Measurements from ENCODE around the gene OCA2.

DNA sequence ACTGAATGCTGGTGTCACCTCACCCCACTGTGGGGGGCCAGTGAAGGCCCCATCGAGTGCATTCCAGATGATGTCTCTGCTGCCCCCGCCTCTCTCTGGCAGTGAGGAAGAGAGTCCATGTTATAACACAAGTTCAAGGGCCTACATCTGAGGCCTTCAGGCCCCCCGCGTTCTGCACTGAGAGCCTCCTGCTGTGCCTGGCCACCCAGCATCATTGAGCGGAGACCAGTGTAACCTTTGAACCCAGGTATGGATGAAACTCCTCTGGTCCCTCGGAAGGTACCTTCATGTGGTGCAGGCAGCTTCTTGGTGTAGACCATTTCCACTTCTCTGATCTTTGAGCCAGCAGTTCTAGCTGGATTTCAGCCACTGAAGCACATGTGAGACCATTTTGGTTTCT is 324.9 kb downstream of the OCA2 start:
- TF ChIP-seq, protein P1, sequence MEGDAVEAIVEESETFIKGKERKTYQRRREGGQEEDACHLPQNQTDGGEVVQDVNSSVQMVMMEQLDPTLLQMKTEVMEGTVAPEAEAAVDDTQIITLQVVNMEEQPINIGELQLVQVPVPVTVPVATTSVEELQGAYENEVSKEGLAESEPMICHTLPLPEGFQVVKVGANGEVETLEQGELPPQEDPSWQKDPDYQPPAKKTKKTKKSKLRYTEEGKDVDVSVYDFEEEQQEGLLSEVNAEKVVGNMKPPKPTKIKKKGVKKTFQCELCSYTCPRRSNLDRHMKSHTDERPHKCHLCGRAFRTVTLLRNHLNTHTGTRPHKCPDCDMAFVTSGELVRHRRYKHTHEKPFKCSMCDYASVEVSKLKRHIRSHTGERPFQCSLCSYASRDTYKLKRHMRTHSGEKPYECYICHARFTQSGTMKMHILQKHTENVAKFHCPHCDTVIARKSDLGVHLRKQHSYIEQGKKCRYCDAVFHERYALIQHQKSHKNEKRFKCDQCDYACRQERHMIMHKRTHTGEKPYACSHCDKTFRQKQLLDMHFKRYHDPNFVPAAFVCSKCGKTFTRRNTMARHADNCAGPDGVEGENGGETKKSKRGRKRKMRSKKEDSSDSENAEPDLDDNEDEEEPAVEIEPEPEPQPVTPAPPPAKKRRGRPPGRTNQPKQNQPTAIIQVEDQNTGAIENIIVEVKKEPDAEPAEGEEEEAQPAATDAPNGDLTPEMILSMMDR (IDR thresholded peaks at IDR 0.05; ENCODE audit: insufficient read depth, low read length, poor library complexity, severe bottlenecking): no peak
- no peak for TF ChIP-seq EZH2phosphoT487 (conservative IDR thresholded peaks at IDR 0.05; ENCODE audit: low read length)
